ENCODE results near the gene CD300LF. TPM values are rescaled to one million over a fixed set of nuclear protein-coding genes. Genes with fewer than 3 reads are reported as not detected.

The CD300LF gene
- total and polyA plus RNA-seq, 2 donors (not counting 1 experiment from before 2014, with no cell fraction given), result 0.52 to 1.1 TPM

DNA sequence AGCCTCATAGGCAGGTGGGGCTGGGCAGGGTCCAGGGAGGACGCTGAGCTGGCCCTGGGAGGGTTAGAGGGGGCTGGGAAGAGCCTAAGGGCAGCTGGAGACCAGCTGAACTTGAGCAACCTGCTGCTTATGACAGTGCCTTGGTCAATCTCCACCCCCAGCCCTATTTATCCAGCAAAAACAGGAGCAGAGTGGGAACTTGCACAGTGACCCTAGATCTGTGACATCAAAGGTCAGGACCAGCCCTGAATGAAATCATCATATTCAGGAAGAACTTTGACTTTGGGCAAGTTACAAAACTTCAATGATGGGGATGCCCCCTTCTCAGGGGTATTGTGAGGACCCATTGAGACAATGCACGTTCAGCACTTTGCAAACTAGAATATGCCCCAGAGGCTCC lies 9.4 kb downstream of the CD300LF start:
- TF ChIP-seq EZH2 (IDR thresholded peaks at IDR 0.05; ENCODE audit: borderline replicate concordance, insufficient read depth, low read depth, low read length, poor library complexity, severe bottlenecking), result no peak
- TF ChIP-seq CTCF (IDR thresholded peaks at IDR 0.05), result no peak
- intact Hi-C loops (cut with micrococcal nuclease), result no loop called here

DNA sequence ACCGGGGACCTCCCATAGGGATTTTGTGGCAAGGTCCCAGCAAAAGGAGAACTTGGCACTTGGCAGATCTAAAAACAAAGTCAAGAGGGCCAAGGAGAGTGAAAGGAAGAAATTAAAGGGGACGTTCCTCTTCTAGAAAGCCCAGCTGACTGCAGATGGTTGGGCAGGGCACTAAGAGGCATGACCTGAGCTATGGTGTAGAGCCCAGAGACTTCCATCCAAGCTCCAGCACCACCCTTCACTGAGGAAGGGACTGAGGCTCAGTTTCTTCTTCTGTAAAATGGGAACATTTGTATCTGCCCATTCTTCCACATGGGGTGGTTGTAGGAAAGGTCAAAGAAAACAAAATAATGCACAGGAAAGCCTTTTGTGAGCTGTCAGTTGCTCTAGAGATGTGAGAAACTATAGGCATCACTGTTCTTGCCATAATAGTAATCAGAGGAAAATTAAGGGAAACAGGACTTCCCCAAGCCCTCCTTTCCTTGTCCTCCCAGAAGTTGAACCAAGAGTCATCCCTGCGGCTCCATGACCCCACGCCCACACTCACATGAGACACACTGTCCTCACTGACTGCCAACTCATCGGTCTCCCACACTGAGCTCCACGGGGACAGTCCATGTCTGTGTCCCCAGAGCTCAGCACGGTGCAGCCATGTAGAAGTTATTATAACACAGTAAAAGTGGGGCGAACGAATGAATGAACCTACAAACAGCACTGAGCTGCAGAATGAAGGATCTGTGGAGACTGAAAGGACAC lies 10.4 kb downstream of the CD300LF start:
- no peak for ATAC-seq (ENCODE audit: low read depth)
- H3K27ac ChIP-seq (ENCODE audit: low read length in 2 of 2), result no peak overlapping the region
- intact Hi-C loops (cut with micrococcal nuclease), result no loop called here

More for the DNA sequence above, 9.4 kb downstream of the CD300LF start:
- Histone ChIP-seq H3K36me3 (replicated peaks in 1 of 2; ENCODE audit: control extremely low read depth in 1 of 2, control insufficient read depth in 1 of 2, extremely low read depth in 1 of 2, insufficient read depth in 2 of 2, low read length in 1 of 2) (no peaks in the 10 kb centered on the region), H3K4me2 (replicated peaks; ENCODE audit: low read depth, low read length, poor library complexity, severe bottlenecking) (no peak overlapping the region), H3K27me3 (replicated peaks in 1 of 4; ENCODE audit: control extremely low read depth in 1 of 4, control insufficient read depth in 3 of 4, insufficient read depth in 4 of 4, low read length in 3 of 4) (peaks cover 0 to 9% (median 0%) of the 10 kb centered on the region in 4 experiments), H3K4me3 (ENCODE audit: control extremely low read depth in 1 of 5, extremely low read depth in 1 of 5, insufficient read depth in 1 of 5, low read depth in 2 of 5, low read length in 4 of 5) (no peak overlapping the region), H3K4me1 (ENCODE audit: control insufficient read depth in 2 of 2, insufficient read depth in 2 of 2, low read length in 2 of 2) (no peaks in the 10 kb centered on the region), H3K27ac (ENCODE audit: low read length in 2 of 2) (no peak overlapping the region), H3K9ac (ENCODE audit: low read length) (no peak overlapping the region), H3K9me3 (ENCODE audit: control extremely low read depth in 1 of 3, control insufficient read depth in 2 of 3, insufficient read depth in 1 of 3, low read length in 2 of 3) (peaks cover 0 to 7% (median 0%) of the 10 kb centered on the region in 3 donors), H3K79me2 (ENCODE audit: control insufficient read depth, insufficient read depth, low read length) (no peaks in the 10 kb centered on the region), H2AFZ (ENCODE audit: insufficient read depth, low read depth, low read length, poor library complexity, severe bottlenecking) (no peak overlapping the region), H4K20me1 (ENCODE audit: control insufficient read depth, insufficient read depth, low read length, poor library complexity, severe bottlenecking) (no peaks in the 10 kb centered on the region)
- ATAC-seq (ENCODE audit: low read depth) (no peak), DNase-seq (no peak)
- WGBS (ENCODE audit: insufficient coverage), result 91% methylated on average over 1 of the region's 2 CpGs
- Mint-ChIP-seq H3K9me3 (ENCODE audit: insufficient read depth) (no peaks in the 10 kb centered on the region), H3K4me3 (no peak overlapping the region), H3K27me3 (peaks cover 15% of the 10 kb centered on the region), H3K4me1 (no peaks in the 10 kb centered on the region), H3K27ac (no peak overlapping the region)
- CTCF ChIA-PET, result interaction anchor here (0.8 kb wide), 1 partner anchor 10 kb away, joined by 3 read pairs; no protein-coding TSS in a partner anchor
- POLR2A ChIA-PET, result no interaction called here

More for the DNA sequence above, 10.4 kb downstream of the CD300LF start:
- Histone ChIP-seq H3K27me3 (replicated peaks in 1 of 4; ENCODE audit: control extremely low read depth in 1 of 4, control insufficient read depth in 3 of 4, insufficient read depth in 4 of 4, low read length in 3 of 4) (peaks cover 0 to 9% (median 0%) of the 10 kb centered on the region in 4 experiments), H3K79me2 (ENCODE audit: control insufficient read depth, insufficient read depth, low read length) (no peaks in the 10 kb centered on the region), H2AFZ (ENCODE audit: insufficient read depth, low read depth, low read length, poor library complexity, severe bottlenecking) (no peak overlapping the region), H3K9me3 (ENCODE audit: control extremely low read depth in 1 of 3, control insufficient read depth in 2 of 3, insufficient read depth in 1 of 3, low read length in 2 of 3) (peaks cover 0 to 7% (median 0%) of the 10 kb centered on the region in 3 donors), H3K4me1 (ENCODE audit: control insufficient read depth in 2 of 2, insufficient read depth in 2 of 2, low read length in 2 of 2) (no peaks in the 10 kb centered on the region), H3K4me3 (ENCODE audit: control extremely low read depth in 1 of 5, extremely low read depth in 1 of 5, insufficient read depth in 1 of 5, low read depth in 2 of 5, low read length in 4 of 5) (no peak overlapping the region), H3K36me3 (replicated peaks in 1 of 2; ENCODE audit: control extremely low read depth in 1 of 2, control insufficient read depth in 1 of 2, extremely low read depth in 1 of 2, insufficient read depth in 2 of 2, low read length in 1 of 2) (no peaks in the 10 kb centered on the region), H3K9ac (ENCODE audit: low read length) (no peak overlapping the region), H4K20me1 (ENCODE audit: control insufficient read depth, insufficient read depth, low read length, poor library complexity, severe bottlenecking) (no peaks in the 10 kb centered on the region), H3K4me2 (replicated peaks; ENCODE audit: low read depth, low read length, poor library complexity, severe bottlenecking) (no peak overlapping the region)
- H3K27ac Mint-ChIP-seq, result no peak overlapping the region
- TF ChIP-seq EZH2 (IDR thresholded peaks at IDR 0.05; ENCODE audit: borderline replicate concordance, insufficient read depth, low read depth, low read length, poor library complexity, severe bottlenecking) (no peak), CTCF (IDR thresholded peaks at IDR 0.05) (no peak)
- H3K9me3 Mint-ChIP-seq (ENCODE audit: insufficient read depth), result no peaks in the 10 kb centered on the region
- POLR2A ChIA-PET, result interaction anchor here (0.7 kb wide), 1 partner anchor 39 kb away, joined by 3 read pairs; no protein-coding TSS in a partner anchor
- DNase-seq, result no peak
- H3K4me3 Mint-ChIP-seq, result no peak overlapping the region
- 77% methylated on average over 9 of the region's 9 CpGs for WGBS (ENCODE audit: insufficient coverage)
- peaks cover 15% of the 10 kb centered on the region for H3K27me3 Mint-ChIP-seq
- H3K4me1 Mint-ChIP-seq, result no peaks in the 10 kb centered on the region
- CTCF ChIA-PET, result interaction anchor here (0.8 kb wide), 1 partner anchor 9 kb away, joined by 3 read pairs; no protein-coding TSS in a partner anchor

All from B cell (primary cell).